Activated naive CD8-positive, alpha-beta T cell treated with anti-CD3 and anti-CD28 coated beads for 36 hours (primary cell): ENCODE measurements around the gene HOXB6. TPM values are rescaled to one million over a fixed set of nuclear protein-coding genes. Genes with fewer than 3 reads are reported as not detected.

Source experiments
- DNase-seq: peaks from one replicate; pipeline ENCODE4 v3.0.0; 2021
- H3K27ac Mint-ChIP-seq: one replicate; pipeline ENCODE4 v1.8.0; 2022; ENCODE audit warnings: mild to moderate bottlenecking, moderate library complexity, mixed read lengths
- H3K27me3 Mint-ChIP-seq: one replicate; pipeline ENCODE4 v1.8.0; 2022; ENCODE audit warnings: mild to moderate bottlenecking, mixed read lengths
- H3K36me3 Mint-ChIP-seq: one replicate; pipeline ENCODE4 v1.8.0; 2021; ENCODE audit warnings: mild to moderate bottlenecking, mixed read lengths
- H3K4me1 Mint-ChIP-seq: one replicate; pipeline ENCODE4 v1.8.0; 2021; ENCODE audit warnings: mixed read lengths
- H3K4me3 Mint-ChIP-seq: one replicate; pipeline ENCODE4 v1.8.0; 2022; ENCODE audit warnings: mild to moderate bottlenecking, moderate library complexity, mixed read lengths
- H3K9me3 Mint-ChIP-seq: one replicate; pipeline ENCODE4 v1.8.0; 2022; ENCODE audit warnings: mixed read lengths
- total RNA-seq, 2 experiments: library from RNA; stranded (reverse); gene quantifications; one replicate each; pipeline ENCODE4 v1.2.3, GENCODE V29; 2021

The HOXB6 gene
- total RNA-seq, 2 experiments from 2014 or later, result not detected

- H3K27me3 Mint-ChIP-seq, result peaks cover 64% of the 10 kb centered on the region
- peaks cover 43% of the 10 kb centered on the region for H3K4me1 Mint-ChIP-seq
- peaks cover 2% of the 10 kb centered on the region for H3K36me3 Mint-ChIP-seq
- peak overlapping the region; percentile 87 for H3K4me3 Mint-ChIP-seq
- H3K27ac Mint-ChIP-seq, result peak overlapping the region; percentile 64
- no peak for DNase-seq
- no peaks in the 10 kb centered on the region for H3K9me3 Mint-ChIP-seq
These were observed 25.9 kb downstream of the HOXB6 start for GRCh38 chr17:48578616-48579470.

GRCh38 chr17:48577946-48578615 is 26.7 kb downstream of the HOXB6 start, which contains the start of gene HOXB4:
Gene HOXB4, minus strand, starts transcription at chr17:48578350. Its CDS starts 31 bp downstream, at chr17:48578319.
- peaks cover 56% of the 10 kb centered on the region for H3K27me3 Mint-ChIP-seq
- peak within 1 kb of the TSS; percentile 82 for H3K27ac Mint-ChIP-seq
- peak within 1 kb of the TSS; percentile 87 for H3K4me3 Mint-ChIP-seq
- peaks cover 2% of the 10 kb centered on the region for H3K36me3 Mint-ChIP-seq
- DNase-seq, result peak; percentile 68
- no peaks in the 10 kb centered on the region for H3K9me3 Mint-ChIP-seq
- H3K4me1 Mint-ChIP-seq, result peaks cover 43% of the 10 kb centered on the region

- no peaks in the 10 kb centered on the region for H3K9me3 Mint-ChIP-seq
These were observed 27.3 kb downstream of the HOXB6 start for GRCh38 chr17:48577330-48577945.

DNA sequence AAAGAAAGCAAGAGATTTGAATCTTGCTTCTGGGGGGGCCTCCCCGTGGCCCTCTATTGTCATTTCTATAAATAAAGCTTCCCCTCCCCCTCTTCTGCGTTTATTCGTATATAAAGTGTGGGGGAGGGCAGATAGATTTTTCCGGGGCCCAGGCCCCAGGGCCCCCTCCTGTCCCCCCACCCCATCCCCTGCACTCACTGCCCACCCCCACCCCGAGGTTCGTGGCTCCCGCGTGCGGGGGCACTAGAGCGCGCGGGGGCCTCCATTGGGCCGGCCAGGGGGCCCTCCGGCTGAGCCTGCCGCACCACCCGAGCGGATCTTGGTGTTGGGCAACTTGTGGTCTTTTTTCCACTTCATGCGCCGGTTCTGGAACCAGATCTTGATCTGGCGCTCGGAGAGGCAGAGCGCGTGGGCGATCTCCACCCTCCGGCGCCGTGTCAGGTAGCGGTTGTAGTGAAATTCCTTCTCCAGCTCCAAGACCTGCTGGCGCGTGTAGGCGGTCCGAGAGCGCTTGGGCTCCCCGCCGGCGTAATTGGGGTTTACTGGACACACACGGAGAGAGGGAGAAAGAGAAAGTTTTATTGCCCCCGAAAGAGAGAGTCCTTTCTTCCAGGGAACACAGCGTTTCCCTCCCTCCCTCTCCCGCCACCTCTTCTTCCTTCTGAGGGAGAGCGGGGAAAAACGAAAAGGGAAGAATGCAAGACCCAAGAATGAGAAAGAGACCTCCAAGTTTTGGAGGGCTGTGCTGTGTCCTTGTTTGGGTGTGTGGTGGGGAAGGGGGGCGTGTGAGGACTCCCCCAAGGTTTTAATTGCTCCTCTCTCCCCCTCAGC is 28.1 kb downstream of the HOXB6 start:
- Mint-ChIP-seq H3K27ac (no peak overlapping the region), H3K27me3 (peaks cover 44% of the 10 kb centered on the region), H3K36me3 (peaks cover 2% of the 10 kb centered on the region), H3K4me1 (peaks cover 36% of the 10 kb centered on the region), H3K4me3 (peak overlapping the region; percentile 79), H3K9me3 (no peaks in the 10 kb centered on the region)
- no peak for DNase-seq

More at GRCh38 chr17:48577330-48577945, 27.3 kb downstream of the HOXB6 start:
- no peak for DNase-seq
- peaks cover 2% of the 10 kb centered on the region for H3K36me3 Mint-ChIP-seq
- H3K27me3 Mint-ChIP-seq, result peaks cover 50% of the 10 kb centered on the region
- H3K4me1 Mint-ChIP-seq, result peaks cover 40% of the 10 kb centered on the region
- H3K27ac Mint-ChIP-seq, result peak overlapping the region; percentile 56
- peak overlapping the region; percentile 79 for H3K4me3 Mint-ChIP-seq

DNA sequence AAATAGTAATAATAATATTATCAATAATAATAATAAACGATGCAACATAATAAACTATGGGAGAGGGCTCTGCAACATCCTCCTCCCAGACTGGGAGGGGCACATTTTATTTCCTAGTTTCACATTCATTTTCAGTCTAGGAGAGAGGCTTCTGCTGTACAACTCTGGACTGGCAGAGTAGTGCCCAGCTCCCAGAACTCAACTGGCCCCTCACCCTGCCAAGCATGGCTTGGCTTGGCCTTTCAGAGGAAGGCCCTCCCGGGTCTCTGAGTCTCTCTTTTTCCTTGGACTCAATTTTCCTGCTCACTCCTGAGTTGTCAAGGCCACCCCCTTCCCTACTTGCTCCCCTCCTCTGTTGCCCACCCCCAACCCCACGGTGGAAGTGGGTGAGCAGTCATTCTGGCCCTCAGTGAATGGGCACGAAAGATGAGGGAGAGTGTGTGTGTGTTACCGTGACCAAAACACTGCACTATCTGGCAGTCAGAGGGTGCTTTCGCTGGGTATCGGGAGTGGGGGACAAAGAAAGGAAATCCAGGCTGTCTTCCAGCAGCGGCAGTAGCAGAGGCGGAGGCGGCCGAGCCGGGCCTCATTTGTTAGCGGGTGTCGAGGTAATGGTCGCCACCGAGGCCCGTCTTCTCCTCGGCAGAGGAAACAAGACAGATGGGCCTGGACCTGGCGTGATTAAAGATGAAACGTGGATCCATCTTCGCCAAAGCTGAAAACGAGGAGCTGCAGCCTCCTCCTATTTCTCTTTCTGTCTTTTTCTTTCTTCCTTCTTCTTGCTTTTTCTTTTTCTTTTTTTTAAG is 28.9 kb downstream of the HOXB6 start:
- Mint-ChIP-seq H3K4me1 (peaks cover 29% of the 10 kb centered on the region), H3K9me3 (no peaks in the 10 kb centered on the region), H3K36me3 (peaks cover 2% of the 10 kb centered on the region), H3K27ac (no peak overlapping the region), H3K27me3 (peaks cover 36% of the 10 kb centered on the region), H3K4me3 (no peak overlapping the region)
- DNase-seq, result no peak

DNA sequence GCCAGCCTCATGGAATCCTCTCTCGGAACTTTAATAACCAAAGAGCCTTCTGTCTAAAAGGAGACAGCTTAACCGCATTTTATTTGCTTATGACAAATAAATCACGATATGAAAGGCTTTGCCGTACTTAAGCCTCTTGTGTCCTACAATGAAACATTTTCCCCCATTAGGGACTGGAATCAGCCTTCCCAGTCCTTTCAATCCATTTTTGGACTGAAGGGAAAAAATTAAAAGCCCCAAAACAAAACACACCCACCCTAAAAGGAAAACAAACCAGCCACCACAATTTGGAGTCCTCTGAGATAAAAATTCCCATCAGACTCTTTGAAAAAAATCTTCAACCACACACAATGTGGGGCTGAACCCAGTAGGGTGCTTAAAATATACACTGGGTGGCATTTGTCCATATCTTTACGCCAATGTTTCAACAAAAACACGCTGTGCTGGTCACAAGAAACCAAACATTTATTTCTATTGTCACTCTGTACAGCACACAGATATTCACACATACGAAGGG is 29.7 kb downstream of the HOXB6 start:
- Mint-ChIP-seq H3K36me3 (peaks cover 2% of the 10 kb centered on the region), H3K9me3 (no peaks in the 10 kb centered on the region), H3K27me3 (peaks cover 28% of the 10 kb centered on the region), H3K4me3 (no peak overlapping the region), H3K4me1 (peaks cover 22% of the 10 kb centered on the region), H3K27ac (no peak overlapping the region)
- no peak for DNase-seq

DNA sequence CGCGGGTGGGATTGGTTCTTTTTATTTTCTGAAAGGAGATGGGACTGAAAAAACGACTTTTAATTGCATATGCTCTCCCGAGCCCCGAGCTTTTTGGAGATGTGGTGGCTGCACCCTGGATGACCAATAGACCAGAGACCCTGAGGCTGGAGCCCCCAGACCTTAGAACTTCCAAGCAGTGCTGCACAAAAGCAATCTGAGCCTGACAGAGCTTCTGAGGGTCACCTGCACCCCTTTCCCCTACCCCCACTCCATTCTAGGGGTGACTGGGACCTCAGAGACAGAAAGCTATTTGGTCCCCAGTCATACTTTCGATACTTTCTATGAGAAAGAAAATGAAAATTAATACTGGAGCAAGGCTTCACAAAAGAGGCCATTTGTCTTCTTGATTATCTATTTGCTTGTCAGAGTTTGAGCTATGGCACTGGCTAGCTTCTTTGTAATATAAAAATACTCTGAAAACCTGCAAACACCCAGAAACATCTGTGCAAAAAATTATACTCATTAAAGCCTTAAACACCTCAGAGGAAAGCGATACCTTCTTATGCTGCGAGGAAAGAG is 30.2 kb downstream of the HOXB6 start:
- Mint-ChIP-seq H3K4me3 (no peak overlapping the region), H3K27ac (no peak overlapping the region), H3K9me3 (no peaks in the 10 kb centered on the region), H3K36me3 (peaks cover 2% of the 10 kb centered on the region), H3K27me3 (peaks cover 23% of the 10 kb centered on the region), H3K4me1 (peaks cover 19% of the 10 kb centered on the region)
- no peak for DNase-seq

DNA sequence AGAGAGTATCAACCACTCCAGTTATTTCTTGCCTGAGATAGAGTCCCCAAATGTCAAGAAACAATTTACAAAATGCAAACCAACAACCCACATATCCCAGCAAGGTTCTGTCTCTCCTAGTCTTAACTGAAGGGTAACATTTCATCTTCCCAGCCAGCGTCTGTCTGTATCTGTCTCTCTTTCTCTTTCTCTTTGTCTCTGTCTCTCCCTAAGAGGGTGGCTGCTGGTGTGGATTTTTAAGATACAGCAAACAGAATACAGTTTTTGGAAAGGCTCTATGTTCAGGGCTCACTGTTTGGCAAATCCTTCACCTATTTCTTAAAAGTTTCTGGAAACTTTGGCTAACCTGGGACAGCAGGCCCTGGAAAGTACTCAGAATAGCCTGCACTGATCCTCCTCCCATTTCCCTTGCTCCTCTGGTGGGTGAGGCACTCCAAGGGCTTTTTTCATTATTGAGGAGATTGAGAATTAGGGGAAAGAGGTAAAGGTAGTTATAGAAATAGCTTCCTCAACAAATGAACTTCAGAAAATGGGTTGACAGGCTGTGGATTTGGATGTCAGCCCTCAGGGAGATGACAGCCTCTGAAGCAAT is 32.9 kb downstream of the HOXB6 start:
- no peaks in the 10 kb centered on the region for H3K9me3 Mint-ChIP-seq
- peaks cover 7% of the 10 kb centered on the region for H3K27me3 Mint-ChIP-seq
- no peak overlapping the region for H3K4me3 Mint-ChIP-seq
- H3K36me3 Mint-ChIP-seq, result peaks cover 2% of the 10 kb centered on the region
- H3K4me1 Mint-ChIP-seq, result peaks cover 5% of the 10 kb centered on the region
- DNase-seq, result no peak
- no peak overlapping the region for H3K27ac Mint-ChIP-seq

- Mint-ChIP-seq H3K36me3 (peaks cover 2% of the 10 kb centered on the region), H3K9me3 (no peaks in the 10 kb centered on the region), H3K27ac (no peak overlapping the region), H3K4me3 (no peak overlapping the region), H3K27me3 (peaks cover 3% of the 10 kb centered on the region), H3K4me1 (peaks cover 3% of the 10 kb centered on the region)
- no peak for DNase-seq
These were observed 33.6 kb downstream of the HOXB6 start for GRCh38 chr17:48571024-48571818.

GRCh38 chr17:48570325-48571023 is 34.3 kb downstream of the HOXB6 start:
- Mint-ChIP-seq H3K9me3 (no peaks in the 10 kb centered on the region), H3K4me1 (no peaks in the 10 kb centered on the region), H3K27ac (no peak overlapping the region), H3K27me3 (peaks cover 3% of the 10 kb centered on the region), H3K36me3 (no peaks in the 10 kb centered on the region), H3K4me3 (no peak overlapping the region)
- DNase-seq, result no peak

GRCh38 chr17:48569674-48570324 is 35.0 kb downstream of the HOXB6 start:
- Mint-ChIP-seq H3K4me1 (no peaks in the 10 kb centered on the region), H3K27me3 (peaks cover 3% of the 10 kb centered on the region), H3K27ac (no peak overlapping the region), H3K4me3 (no peak overlapping the region), H3K9me3 (no peaks in the 10 kb centered on the region), H3K36me3 (no peaks in the 10 kb centered on the region)
- DNase-seq, result no peak

GRCh38 chr17:48569240-48569582 is 35.6 kb downstream of the HOXB6 start:
- H3K9me3 Mint-ChIP-seq, result no peaks in the 10 kb centered on the region
- no peak for DNase-seq
- H3K4me1 Mint-ChIP-seq, result no peaks in the 10 kb centered on the region
- no peaks in the 10 kb centered on the region for H3K36me3 Mint-ChIP-seq
- no peak overlapping the region for H3K4me3 Mint-ChIP-seq
- H3K27ac Mint-ChIP-seq, result no peak overlapping the region
- H3K27me3 Mint-ChIP-seq, result peaks cover 1% of the 10 kb centered on the region
